GM12892 (cell line): Measurements from ENCODE around the gene CTBP2.

ENCODE experiments used
- DNase-seq: peaks from one replicate; pipeline ENCODE4 v3.0.0; 2011; ENCODE audit not compliant: insufficient read length
- FAIRE-seq: peaks from 2 replicates; lab custom pipeline; 2011; peaks lifted over from hg19 to GRCh38; lab: Jason Lieb, UNC
- POLR2A ChIP-seq: IDR thresholded peaks from 2 replicates; pipeline ENCODE4 v1.6.1; 2011; ENCODE audit warnings: low read depth, low read length, control low read depth
- POLR2AphosphoS5 ChIP-seq: IDR thresholded peaks from 2 replicates; pipeline ENCODE4 v1.6.1; 2011; ENCODE audit warnings: low read depth, low read length, control low read depth
- TAF1 ChIP-seq: IDR thresholded peaks from 2 replicates; pipeline ENCODE4 v1.6.1; 2011; ENCODE audit warnings: low read depth, mild to moderate bottlenecking, control low read depth, low read length, borderline replicate concordance

The CTBP2 gene

GRCh38 chr10:125162120-125162931 lies 2.0 kb upstream of the CTBP2 start:
- no peak for FAIRE-seq
- no peak for TF ChIP-seq POLR2A
- no peak for TF ChIP-seq POLR2AphosphoS5
- TF ChIP-seq TAF1 = no peak

DNA sequence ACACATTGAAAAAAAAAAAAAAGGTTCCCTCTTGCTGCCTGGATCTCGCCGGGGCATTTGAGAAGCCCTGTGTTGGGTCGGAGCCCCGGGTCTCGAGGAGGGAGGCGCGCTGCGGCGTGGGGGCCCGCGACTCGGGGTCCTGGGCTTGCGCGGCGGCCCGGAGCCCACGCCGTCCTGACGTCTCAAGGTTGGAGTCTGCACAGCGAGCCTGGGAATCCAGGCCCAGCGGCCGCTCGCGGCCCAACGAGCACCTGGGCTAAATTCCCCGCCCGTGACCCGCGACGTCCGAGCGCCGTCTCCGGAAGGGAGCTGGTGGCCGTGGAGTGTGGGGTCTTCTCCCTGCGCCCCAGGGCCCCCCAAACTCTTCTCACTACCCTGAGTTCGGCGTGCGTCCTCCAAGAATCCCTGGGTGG lies 1.4 kb upstream of the CTBP2 start:
- no peak for FAIRE-seq
- DNase-seq = no peak
- no peak for TF ChIP-seq TAF1

More at GRCh38 chr10:125162120-125162931, 2.0 kb upstream of the CTBP2 start:
- DNase-seq = no peak

DNA sequence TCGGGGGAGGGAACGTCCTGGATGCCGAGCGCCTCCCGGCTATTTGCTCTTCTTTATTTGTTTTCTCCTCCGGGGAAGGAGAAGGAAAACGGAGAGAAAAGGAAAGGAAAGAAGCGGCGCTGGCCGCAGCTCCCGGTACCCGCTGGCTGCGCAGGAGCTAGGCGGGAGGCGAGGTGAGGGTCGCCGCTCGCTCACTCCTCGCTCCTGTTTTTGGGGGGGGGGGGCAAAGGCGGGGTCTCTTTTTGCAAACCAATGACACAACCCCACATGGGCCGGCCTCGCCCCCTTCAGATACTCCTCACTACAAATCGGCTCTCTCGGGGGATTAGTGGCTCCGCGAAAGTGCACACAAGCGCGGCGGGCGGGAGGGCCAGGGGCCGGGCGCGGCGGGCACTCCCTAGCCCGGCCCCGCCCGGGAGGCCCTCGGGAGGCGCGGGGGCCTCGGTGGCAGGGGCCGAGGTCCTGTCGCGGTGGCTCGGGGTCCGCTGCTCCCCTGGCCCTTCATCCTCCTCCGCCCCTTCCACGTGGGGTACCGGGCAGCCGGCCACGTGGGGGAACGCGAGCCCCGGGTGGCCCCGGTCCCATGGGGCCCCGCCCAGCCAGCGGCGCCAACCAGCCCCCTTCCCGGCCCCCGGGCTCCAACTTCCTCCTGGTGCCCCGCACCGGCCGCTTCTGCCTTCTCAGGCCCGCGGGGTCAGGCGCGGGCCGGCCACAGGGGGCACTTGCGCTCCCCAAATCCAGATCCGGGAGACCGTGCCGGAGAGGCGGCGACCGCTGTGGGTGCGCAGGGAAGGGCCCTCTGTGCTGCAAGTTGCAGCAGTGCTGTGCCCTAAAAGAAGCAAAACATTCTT lies 718 bp upstream of the CTBP2 start:
- no peak for DNase-seq
- no peak for TF ChIP-seq POLR2AphosphoS5
- FAIRE-seq = no peak

GRCh38 chr10:125159486-125159931 lies 854 bp downstream of the CTBP2 start:
- no peak for FAIRE-seq

GRCh38 chr10:125158601-125159485 lies 1.5 kb downstream of the CTBP2 start:
- no peak for FAIRE-seq
- no peak for DNase-seq

More at GRCh38 chr10:125159486-125159931, 854 bp downstream of the CTBP2 start:
- TF ChIP-seq TAF1 (no peak), POLR2A (no peak), POLR2AphosphoS5 (no peak)
- DNase-seq = no peak

DNA sequence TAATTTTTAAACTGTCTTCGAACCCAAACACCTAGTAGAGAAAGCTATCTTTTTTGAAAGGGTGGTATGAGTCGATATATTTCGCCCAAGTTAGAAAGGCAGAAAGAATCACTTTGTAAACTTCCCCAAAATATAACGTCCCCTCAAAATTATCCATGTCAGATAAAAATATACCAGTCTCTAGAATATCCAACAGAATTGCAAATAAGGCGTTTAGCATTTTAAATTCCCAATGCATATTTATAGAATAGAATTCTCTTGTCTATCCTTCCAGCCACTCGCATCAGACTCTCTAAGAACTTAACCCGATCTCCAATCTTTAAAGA lies 2.1 kb downstream of the CTBP2 start:
- FAIRE-seq (no peak), DNase-seq (no peak)
- TF ChIP-seq POLR2AphosphoS5 (no peak), TAF1 (no peak), POLR2A (no peak)

More at GRCh38 chr10:125158601-125159485, 1.5 kb downstream of the CTBP2 start:
- no peak for TF ChIP-seq POLR2A
- TF ChIP-seq POLR2AphosphoS5 = no peak
- TF ChIP-seq TAF1 = no peak

DNA sequence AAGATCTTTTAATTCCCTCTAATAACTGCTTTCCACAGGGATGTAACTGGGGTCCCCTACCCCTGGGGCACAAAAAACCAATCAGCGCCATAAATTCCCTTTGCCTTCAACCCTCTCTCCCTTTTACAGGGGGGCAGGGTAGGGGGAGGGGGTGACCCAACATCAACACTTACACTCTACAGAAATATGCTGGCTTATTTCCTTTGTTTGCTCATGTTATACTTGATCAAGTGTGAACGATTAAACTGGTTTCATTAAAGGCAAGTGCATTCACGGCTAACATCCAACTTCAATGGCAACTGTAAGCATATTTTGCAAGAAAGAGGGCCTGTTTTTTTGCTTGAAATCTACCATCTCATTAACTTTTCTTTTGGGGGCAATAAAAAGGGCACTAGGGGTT lies 2.9 kb downstream of the CTBP2 start:
- FAIRE-seq (no peak), DNase-seq (no peak)
- TF ChIP-seq POLR2AphosphoS5 = no peak
- no peak for TF ChIP-seq TAF1
- no peak for TF ChIP-seq POLR2A

DNA sequence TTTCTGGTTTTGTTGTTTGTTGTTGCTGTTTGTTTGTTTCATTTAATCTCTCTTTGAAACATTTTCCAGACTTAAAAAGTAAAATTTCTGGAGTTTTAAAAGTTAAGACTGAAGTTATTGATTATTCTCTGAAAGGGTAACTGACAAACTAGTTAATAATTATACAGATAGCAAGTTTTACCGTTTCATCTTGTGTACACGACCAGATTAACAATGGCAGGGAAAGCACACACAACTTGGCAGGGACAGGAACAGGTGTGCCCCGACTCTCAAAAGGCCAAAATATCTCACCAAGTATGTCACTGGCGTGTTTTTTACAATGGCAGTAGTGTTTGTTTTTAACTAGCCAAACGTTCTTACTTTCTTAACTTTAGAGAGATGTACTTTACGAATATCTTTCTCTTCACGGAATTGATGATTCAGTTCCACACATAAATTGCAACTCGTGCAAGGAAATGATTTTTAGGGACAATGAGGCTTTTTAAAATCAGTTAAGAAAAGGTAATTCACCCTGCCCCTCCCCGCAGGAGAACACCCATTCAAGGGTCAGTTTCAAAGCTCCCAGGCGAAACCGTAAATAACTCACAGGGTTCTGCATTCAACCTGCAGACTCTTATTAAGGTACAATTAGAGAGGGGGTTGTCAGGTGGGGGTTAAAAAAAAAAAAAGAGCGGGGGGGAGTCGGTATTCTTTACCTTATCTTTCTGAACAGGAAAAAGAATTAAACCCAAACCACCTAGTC lies 3.5 kb downstream of the CTBP2 start:
- FAIRE-seq = no peak

DNA sequence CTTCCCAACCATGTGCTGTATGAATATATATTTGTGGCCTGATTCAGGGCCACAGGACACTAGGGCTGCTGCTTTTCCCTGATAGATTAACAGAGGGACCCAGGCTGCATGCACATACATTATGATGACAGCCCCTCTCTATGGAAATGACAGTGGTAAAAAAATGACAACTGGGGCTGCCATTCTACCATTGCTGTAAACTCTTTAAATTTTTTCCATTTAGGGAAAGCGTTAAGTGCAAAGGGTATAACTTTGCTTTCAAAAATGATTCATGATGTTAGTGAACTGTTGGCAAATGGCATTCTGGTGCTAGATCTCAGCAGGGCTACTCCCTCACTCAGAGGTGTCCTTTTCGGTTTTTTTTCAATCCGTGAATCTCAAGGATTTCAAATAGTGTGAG lies 4.2 kb downstream of the CTBP2 start:
- FAIRE-seq (no peak), DNase-seq (no peak)
- no peak for TF ChIP-seq POLR2AphosphoS5
- no peak for TF ChIP-seq TAF1
- no peak for TF ChIP-seq POLR2A

More for the DNA sequence above, 3.5 kb downstream of the CTBP2 start:
- no peak for DNase-seq
- no peak for TF ChIP-seq POLR2AphosphoS5
- TF ChIP-seq TAF1 = no peak
- no peak for TF ChIP-seq POLR2A

GRCh38 chr10:125155101-125155500 lies 5.3 kb downstream of the CTBP2 start:
- TF ChIP-seq POLR2A (no peak), TAF1 (no peak), POLR2AphosphoS5 (no peak)
- FAIRE-seq = no peak
- no peak for DNase-seq
